Thyroid gland (tissue), 4 donors: Measurements from ENCODE around the gene BARX1.

Source experiments
- CTCF ChIP-seq, 6 experiments: fragments of 200-600 bp in 3 of 6; fragments of 450-650 bp in 3 of 6; sonication (generic) in 3 of 6; IDR thresholded peaks; one replicate each; pipeline ENCODE4 v1.5.1; 2016 to 2019; ENCODE audit warnings: antibody characterized with exemption in 6 of 6, mild to moderate bottlenecking in 2 of 6, inconsistent platforms in 1 of 6, moderate library complexity in 1 of 6
- POLR2A ChIP-seq, 2 donors: fragments of 450-650 bp; IDR thresholded peaks; one replicate each; pipeline ENCODE4 v1.6.1; 2017; ENCODE audit warnings: antibody characterized with exemption in 2 of 2, mild to moderate bottlenecking in 2 of 2, moderate library complexity in 1 of 2

- no peak for TF ChIP-seq CTCF (IDR thresholded peaks at IDR 0.05)
- no peak for TF ChIP-seq POLR2A (IDR thresholded peaks at IDR 0.05)
These were observed 13.7 kb downstream of the BARX1 start for GRCh38 chr9:93941493-93941892.
